Liver (tissue), 9 donors: ENCODE data around the gene C2orf49. TPM values are rescaled to one million over a fixed set of nuclear protein-coding genes. Genes with fewer than 3 reads are reported as not detected.

ENCODE experiments used
- DNase-seq: peaks from one replicate; pipeline ENCODE4 v3.0.0-alpha.2; 2017; ENCODE audit warnings: low spot score
- H3K27ac ChIP-seq, 2 donors: one replicate each; pipeline ENCODE4 v1.7.0; 2013; ENCODE audit warnings: inconsistent platforms in 2 of 2, low read length in 2 of 2, control low read depth in 1 of 2, low read depth in 1 of 2, mild to moderate bottlenecking in 1 of 2
- H3K27me3 ChIP-seq, 4 donors: one replicate each; pipeline versions ENCODE4 v1.6.1 to v1.7.0; 2013; ENCODE audit warnings: low read length in 3 of 4, inconsistent platforms in 1 of 4, mild to moderate bottlenecking in 1 of 4, moderate library complexity in 1 of 4; ENCODE audit not compliant: control insufficient read depth in 4 of 4, insufficient read depth in 4 of 4
- H3K36me3 ChIP-seq, 4 donors: one replicate each; pipeline versions ENCODE4 v1.6.1 to v1.7.0; 2013; ENCODE audit warnings: low read length in 3 of 4, mild to moderate bottlenecking in 3 of 4, low read depth in 1 of 4, moderate library complexity in 1 of 4; ENCODE audit not compliant: control insufficient read depth in 4 of 4, insufficient read depth in 3 of 4
- H3K4me1 ChIP-seq, 4 donors: one replicate each; pipeline versions ENCODE4 v1.6.1 to v1.7.0; 2013; ENCODE audit warnings: low read length in 3 of 4, mild to moderate bottlenecking in 3 of 4, moderate library complexity in 1 of 4; ENCODE audit not compliant: control insufficient read depth in 4 of 4, insufficient read depth in 4 of 4
- H3K4me3 ChIP-seq, 3 donors: one replicate each; pipeline versions ENCODE4 v1.6.1 to v1.7.0; 2013; ENCODE audit warnings: low read length in 3 of 3, control low read depth in 1 of 3, low read depth in 1 of 3, mild to moderate bottlenecking in 1 of 3
- H3K9ac ChIP-seq, 2 donors: one replicate each; pipeline ENCODE4 v1.7.0; 2013; ENCODE audit warnings: low read length in 2 of 2, mild to moderate bottlenecking in 2 of 2, moderate library complexity in 2 of 2, control low read depth in 1 of 2, low read depth in 1 of 2
- H3K9me3 ChIP-seq, 4 donors: one replicate each; pipeline versions ENCODE4 v1.6.1 to v1.7.0; 2013; ENCODE audit warnings: low read length in 3 of 4; ENCODE audit not compliant: control insufficient read depth in 4 of 4
- EGR1 ChIP-seq, 2 donors: IDR thresholded peaks; 2 replicates each; pipeline ENCODE4 v1.6.1; 2016 to 2018; ENCODE audit warnings: antibody characterized with exemption in 2 of 2, low read depth in 2 of 2
- FOXA1 ChIP-seq: IDR thresholded peaks from 2 replicates; pipeline ENCODE4 v1.6.1; 2016; ENCODE audit warnings: antibody characterized with exemption
- FOXA2 ChIP-seq: IDR thresholded peaks from 2 replicates; pipeline ENCODE4 v1.6.1; 2016; ENCODE audit warnings: antibody characterized with exemption
- GABPA ChIP-seq, 2 donors: IDR thresholded peaks in 1 of 2; conservative IDR thresholded peaks in 1 of 2; 2 replicates each; pipeline ENCODE4 v1.6.1; 2016; ENCODE audit warnings: antibody characterized with exemption in 2 of 2, mild to moderate bottlenecking in 1 of 2, moderate library complexity in 1 of 2
- HNF4A ChIP-seq, 2 donors: conservative IDR thresholded peaks; 2 replicates each; pipeline ENCODE4 v1.6.1; 2016; ENCODE audit warnings: antibody characterized with exemption in 2 of 2, mild to moderate bottlenecking in 2 of 2
- HNF4G ChIP-seq: IDR thresholded peaks from 2 replicates; pipeline ENCODE4 v1.6.1; 2016; ENCODE audit warnings: antibody characterized with exemption
- JUND ChIP-seq, 2 donors: IDR thresholded peaks; 2 replicates each; pipeline ENCODE4 v1.6.1; 2016; ENCODE audit warnings: antibody characterized with exemption in 2 of 2
- NR2F2 ChIP-seq: IDR thresholded peaks from 2 replicates; pipeline ENCODE4 v1.6.1; 2016; ENCODE audit warnings: antibody characterized with exemption
- RAD21 ChIP-seq, 2 donors: IDR thresholded peaks; 2 replicates each; pipeline ENCODE4 v1.6.1; 2016; ENCODE audit warnings: antibody characterized with exemption in 2 of 2, mild to moderate bottlenecking in 2 of 2
- RXRA ChIP-seq, 2 donors: IDR thresholded peaks; 2 replicates each; pipeline ENCODE4 v1.6.1; 2017 to 2018; ENCODE audit warnings: antibody characterized with exemption in 2 of 2, mild to moderate bottlenecking in 1 of 2
- SP1 ChIP-seq: IDR thresholded peaks from 2 replicates; pipeline ENCODE4 v1.6.1; 2018; ENCODE audit warnings: antibody characterized with exemption, mild to moderate bottlenecking
- TAF1 ChIP-seq: conservative IDR thresholded peaks from 2 replicates; pipeline ENCODE4 v1.6.1; 2016; ENCODE audit warnings: antibody characterized with exemption, mild to moderate bottlenecking
- YY1 ChIP-seq: IDR thresholded peaks from 2 replicates; pipeline ENCODE4 v1.6.1; 2016; ENCODE audit warnings: antibody characterized with exemption, mild to moderate bottlenecking
- WGBS: extraction: QIAGEN DNeasy Blood & Tissue Kit; methylation state at CpG from one replicate; pipeline ENCODE4 v1.1.7; 2013; 5-methylcytosine and 5-hydroxymethylcytosine counted together
- polyA plus RNA-seq, 2 donors: library from polyadenylated mRNA; stranded (reverse) in 1 of 2; unstranded in 1 of 2; fragments of 200-250 nt in 1 of 2; fragments of >200 nt in 1 of 2; fragmentation: Nextera tagmentation in 1 of 2; extraction: Ambion mirVana in 1 of 2; gene quantifications; one replicate each; pipeline versions ENCODE4 v1.2.1 to v1.2.3, GENCODE V29; 2013 to 2015
- total RNA-seq, 2 donors: library from RNA; depleted of rRNA; stranded (reverse); fragments of >200 nt; gene quantifications; one replicate each; pipeline ENCODE4 v1.2.3, GENCODE V29; 2014
- TF ChIP-seq, protein P1 (sequence below): IDR thresholded peaks from 2 replicates; pipeline ENCODE4 v1.6.1; 2016; ENCODE audit warnings: antibody characterized with exemption
- TF ChIP-seq, protein P2 (sequence below): IDR thresholded peaks from 2 replicates; pipeline ENCODE4 v1.6.1; 2016; ENCODE audit warnings: antibody characterized with exemption, mild to moderate bottlenecking
- TF ChIP-seq, protein P3 (sequence below): fragments of 150-350 bp; IDR thresholded peaks from 2 replicates; pipeline ENCODE4 v1.5.1; 2017; ENCODE audit warnings: improper control_type of control experiment, low read depth, low read length; ENCODE audit not compliant: missing input control
- TF ChIP-seq, protein P4 (sequence below): IDR thresholded peaks from 2 replicates; pipeline ENCODE4 v1.6.1; 2016; ENCODE audit warnings: antibody characterized with exemption
- TF ChIP-seq, protein P5 (sequence below): IDR thresholded peaks from 2 replicates; pipeline ENCODE4 v1.6.1; 2016; ENCODE audit warnings: antibody characterized with exemption
- donor health status: healthy.
- donor health status: healthy.
- donor health status: healthy.
- donor health status: healthy.
- donor health status: healthy.

C2orf49 gene
- total and polyA plus RNA-seq, 4 donors = 3.3 to 8.2 (median 8.1) TPM

DNA sequence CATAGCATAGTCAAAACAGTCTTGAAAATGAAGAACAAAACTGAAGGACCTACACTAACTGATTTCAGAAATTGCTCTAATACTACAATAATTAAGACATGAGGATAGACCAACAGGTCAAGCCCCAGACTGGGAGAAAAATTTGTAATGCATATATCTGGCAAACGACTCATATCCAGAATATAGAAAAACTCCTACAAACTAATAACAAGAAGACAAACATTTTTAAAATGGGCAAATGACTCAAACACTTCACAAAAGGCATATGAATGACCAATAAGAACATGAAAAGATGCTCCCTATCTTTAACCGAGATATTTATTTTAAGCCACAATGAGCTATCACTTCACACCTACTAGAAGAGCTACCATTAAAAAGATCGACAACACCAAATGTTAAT is 22.0 kb upstream of the C2orf49 start:
- Histone ChIP-seq H3K27ac (no peak overlapping the region), H3K27me3 (no peaks in the 10 kb centered on the region), H3K4me1 (no peaks in the 10 kb centered on the region), H3K9me3 (no peaks in the 10 kb centered on the region), H3K9ac (no peak overlapping the region), H3K36me3 (no peaks in the 10 kb centered on the region), H3K4me3 (no peak overlapping the region)
- TF ChIP-seq FOXA2 (no peak), SP1 (no peak), NR2F2 (no peak), RAD21 (IDR thresholded peaks at IDR 0.05) (no peak), EGR1 (IDR thresholded peaks at IDR 0.05; ENCODE audit: low read depth in 2 of 2) (no peak), YY1 (no peak), JUND (IDR thresholded peaks at IDR 0.05) (no peak), RXRA (IDR thresholded peaks at IDR 0.05) (no peak), FOXA1 (no peak), GABPA (IDR thresholded peaks at IDR 0.05 in 1 of 2, conservative IDR thresholded peaks at IDR 0.05 in 1 of 2) (no peak), HNF4A (conservative IDR thresholded peaks at IDR 0.05) (no peak), HNF4G (no peak), TAF1 (no peak)
- TF ChIP-seq, protein P1, sequence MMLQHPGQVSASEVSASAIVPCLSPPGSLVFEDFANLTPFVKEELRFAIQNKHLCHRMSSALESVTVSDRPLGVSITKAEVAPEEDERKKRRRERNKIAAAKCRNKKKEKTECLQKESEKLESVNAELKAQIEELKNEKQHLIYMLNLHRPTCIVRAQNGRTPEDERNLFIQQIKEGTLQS = no peak
- TF ChIP-seq, protein P2, sequence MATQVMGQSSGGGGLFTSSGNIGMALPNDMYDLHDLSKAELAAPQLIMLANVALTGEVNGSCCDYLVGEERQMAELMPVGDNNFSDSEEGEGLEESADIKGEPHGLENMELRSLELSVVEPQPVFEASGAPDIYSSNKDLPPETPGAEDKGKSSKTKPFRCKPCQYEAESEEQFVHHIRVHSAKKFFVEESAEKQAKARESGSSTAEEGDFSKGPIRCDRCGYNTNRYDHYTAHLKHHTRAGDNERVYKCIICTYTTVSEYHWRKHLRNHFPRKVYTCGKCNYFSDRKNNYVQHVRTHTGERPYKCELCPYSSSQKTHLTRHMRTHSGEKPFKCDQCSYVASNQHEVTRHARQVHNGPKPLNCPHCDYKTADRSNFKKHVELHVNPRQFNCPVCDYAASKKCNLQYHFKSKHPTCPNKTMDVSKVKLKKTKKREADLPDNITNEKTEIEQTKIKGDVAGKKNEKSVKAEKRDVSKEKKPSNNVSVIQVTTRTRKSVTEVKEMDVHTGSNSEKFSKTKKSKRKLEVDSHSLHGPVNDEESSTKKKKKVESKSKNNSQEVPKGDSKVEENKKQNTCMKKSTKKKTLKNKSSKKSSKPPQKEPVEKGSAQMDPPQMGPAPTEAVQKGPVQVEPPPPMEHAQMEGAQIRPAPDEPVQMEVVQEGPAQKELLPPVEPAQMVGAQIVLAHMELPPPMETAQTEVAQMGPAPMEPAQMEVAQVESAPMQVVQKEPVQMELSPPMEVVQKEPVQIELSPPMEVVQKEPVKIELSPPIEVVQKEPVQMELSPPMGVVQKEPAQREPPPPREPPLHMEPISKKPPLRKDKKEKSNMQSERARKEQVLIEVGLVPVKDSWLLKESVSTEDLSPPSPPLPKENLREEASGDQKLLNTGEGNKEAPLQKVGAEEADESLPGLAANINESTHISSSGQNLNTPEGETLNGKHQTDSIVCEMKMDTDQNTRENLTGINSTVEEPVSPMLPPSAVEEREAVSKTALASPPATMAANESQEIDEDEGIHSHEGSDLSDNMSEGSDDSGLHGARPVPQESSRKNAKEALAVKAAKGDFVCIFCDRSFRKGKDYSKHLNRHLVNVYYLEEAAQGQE = no peak
- TF ChIP-seq, protein P3, sequence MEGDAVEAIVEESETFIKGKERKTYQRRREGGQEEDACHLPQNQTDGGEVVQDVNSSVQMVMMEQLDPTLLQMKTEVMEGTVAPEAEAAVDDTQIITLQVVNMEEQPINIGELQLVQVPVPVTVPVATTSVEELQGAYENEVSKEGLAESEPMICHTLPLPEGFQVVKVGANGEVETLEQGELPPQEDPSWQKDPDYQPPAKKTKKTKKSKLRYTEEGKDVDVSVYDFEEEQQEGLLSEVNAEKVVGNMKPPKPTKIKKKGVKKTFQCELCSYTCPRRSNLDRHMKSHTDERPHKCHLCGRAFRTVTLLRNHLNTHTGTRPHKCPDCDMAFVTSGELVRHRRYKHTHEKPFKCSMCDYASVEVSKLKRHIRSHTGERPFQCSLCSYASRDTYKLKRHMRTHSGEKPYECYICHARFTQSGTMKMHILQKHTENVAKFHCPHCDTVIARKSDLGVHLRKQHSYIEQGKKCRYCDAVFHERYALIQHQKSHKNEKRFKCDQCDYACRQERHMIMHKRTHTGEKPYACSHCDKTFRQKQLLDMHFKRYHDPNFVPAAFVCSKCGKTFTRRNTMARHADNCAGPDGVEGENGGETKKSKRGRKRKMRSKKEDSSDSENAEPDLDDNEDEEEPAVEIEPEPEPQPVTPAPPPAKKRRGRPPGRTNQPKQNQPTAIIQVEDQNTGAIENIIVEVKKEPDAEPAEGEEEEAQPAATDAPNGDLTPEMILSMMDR = no peak
- TF ChIP-seq, protein P4, sequence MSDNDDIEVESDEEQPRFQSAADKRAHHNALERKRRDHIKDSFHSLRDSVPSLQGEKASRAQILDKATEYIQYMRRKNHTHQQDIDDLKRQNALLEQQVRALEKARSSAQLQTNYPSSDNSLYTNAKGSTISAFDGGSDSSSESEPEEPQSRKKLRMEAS = no peak
- TF ChIP-seq, protein P5, sequence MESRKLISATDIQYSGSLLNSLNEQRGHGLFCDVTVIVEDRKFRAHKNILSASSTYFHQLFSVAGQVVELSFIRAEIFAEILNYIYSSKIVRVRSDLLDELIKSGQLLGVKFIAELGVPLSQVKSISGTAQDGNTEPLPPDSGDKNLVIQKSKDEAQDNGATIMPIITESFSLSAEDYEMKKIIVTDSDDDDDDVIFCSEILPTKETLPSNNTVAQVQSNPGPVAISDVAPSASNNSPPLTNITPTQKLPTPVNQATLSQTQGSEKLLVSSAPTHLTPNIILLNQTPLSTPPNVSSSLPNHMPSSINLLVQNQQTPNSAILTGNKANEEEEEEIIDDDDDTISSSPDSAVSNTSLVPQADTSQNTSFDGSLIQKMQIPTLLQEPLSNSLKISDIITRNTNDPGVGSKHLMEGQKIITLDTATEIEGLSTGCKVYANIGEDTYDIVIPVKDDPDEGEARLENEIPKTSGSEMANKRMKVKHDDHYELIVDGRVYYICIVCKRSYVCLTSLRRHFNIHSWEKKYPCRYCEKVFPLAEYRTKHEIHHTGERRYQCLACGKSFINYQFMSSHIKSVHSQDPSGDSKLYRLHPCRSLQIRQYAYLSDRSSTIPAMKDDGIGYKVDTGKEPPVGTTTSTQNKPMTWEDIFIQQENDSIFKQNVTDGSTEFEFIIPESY = no peak
- DNase-seq = no peak
- WGBS = 90% methylated on average over 3 of the region's 3 CpGs
